Measurements from ENCODE around the gene UBASH3B. TPM values are rescaled to one million over a fixed set of nuclear protein-coding genes. Genes with fewer than 3 reads are reported as not detected.

Gene UBASH3B
- total RNA-seq, 1 donor, result 23.2 TPM

DNA sequence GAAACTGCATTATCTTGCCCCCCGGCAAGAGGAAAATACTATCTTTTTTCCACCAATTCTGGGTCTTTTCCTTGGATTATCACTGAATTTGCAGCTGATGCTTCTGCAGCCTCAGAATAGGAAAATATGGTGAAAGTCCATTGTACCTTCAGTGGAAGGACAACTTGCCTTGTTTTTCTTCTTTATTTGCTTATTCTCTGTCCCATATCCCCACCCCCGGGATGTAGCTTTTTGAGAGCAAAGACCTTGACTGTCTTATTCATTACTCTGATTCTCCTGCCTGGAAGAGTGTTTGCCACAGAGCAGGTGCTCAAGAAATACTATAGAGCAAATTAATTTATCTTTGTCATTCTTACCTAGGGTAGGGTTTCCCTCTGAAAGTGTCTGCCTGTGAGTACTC lies 29.5 kb downstream of the UBASH3B start:
- TF ChIP-seq, protein P1, sequence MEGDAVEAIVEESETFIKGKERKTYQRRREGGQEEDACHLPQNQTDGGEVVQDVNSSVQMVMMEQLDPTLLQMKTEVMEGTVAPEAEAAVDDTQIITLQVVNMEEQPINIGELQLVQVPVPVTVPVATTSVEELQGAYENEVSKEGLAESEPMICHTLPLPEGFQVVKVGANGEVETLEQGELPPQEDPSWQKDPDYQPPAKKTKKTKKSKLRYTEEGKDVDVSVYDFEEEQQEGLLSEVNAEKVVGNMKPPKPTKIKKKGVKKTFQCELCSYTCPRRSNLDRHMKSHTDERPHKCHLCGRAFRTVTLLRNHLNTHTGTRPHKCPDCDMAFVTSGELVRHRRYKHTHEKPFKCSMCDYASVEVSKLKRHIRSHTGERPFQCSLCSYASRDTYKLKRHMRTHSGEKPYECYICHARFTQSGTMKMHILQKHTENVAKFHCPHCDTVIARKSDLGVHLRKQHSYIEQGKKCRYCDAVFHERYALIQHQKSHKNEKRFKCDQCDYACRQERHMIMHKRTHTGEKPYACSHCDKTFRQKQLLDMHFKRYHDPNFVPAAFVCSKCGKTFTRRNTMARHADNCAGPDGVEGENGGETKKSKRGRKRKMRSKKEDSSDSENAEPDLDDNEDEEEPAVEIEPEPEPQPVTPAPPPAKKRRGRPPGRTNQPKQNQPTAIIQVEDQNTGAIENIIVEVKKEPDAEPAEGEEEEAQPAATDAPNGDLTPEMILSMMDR (IDR thresholded peaks at IDR 0.05; ENCODE audit: insufficient read depth, low read length), result no peak
- no peak overlapping the region for H3K4me3 ChIP-seq (ENCODE audit: low read depth, low read length)
- DNase-seq (ENCODE audit: low read depth), result no peak

DNA sequence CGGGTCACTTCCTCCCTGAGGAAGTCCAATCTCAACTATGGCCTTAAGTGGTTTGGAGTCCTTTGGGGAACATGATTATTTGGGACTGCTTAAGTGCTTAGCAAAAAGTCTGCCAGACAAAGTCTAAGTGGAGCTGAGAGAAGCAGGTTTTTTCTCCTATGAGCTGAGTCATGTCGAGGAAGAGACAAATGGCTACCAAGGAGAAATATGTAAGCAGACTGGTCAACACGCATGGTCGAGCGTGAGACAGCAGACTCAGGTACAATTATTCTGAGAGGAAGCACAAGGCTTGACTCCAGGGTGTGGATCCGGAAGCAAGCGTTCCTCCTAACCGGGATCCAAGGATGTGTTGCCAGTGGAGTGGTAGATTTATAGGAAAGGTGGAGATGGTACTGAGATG lies 30.6 kb downstream of the UBASH3B start:
- no peak overlapping the region for H3K4me3 ChIP-seq (ENCODE audit: low read depth, low read length)
- TF ChIP-seq, protein P1 (IDR thresholded peaks at IDR 0.05; ENCODE audit: insufficient read depth, low read length), result no peak
- DNase-seq (ENCODE audit: low read depth), result no peak

DNA sequence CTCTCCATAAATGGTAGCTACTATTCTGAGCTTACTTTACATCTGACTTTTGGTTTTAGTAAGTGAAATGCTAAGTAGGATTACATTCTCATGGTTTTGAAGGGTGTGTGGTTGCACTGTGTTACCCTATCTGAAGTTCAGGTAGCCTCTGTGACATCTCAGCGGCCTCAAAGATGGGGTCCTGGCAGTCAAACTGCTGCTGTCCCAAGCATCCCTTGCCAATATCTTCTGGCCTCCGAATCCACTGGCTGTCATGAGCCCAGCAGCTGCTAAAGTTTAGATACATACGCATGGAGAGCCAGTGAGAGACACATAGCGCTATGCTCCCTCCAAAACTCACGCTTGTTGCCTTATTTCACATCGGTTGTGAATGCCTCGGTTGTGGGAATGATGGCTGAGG lies 34.9 kb downstream of the UBASH3B start:
- no peak overlapping the region for H3K4me3 ChIP-seq (ENCODE audit: low read depth, low read length)
- no peak for DNase-seq (ENCODE audit: low read depth)
- TF ChIP-seq, protein P1 (IDR thresholded peaks at IDR 0.05; ENCODE audit: insufficient read depth, low read length), result no peak

GRCh38 chr11:122690801-122691548 lies 35.5 kb downstream of the UBASH3B start:
- peak; percentile 74 for DNase-seq (ENCODE audit: low read depth)
- TF ChIP-seq, protein P1 (IDR thresholded peaks at IDR 0.05; ENCODE audit: insufficient read depth, low read length), result no peak

GRCh38 chr11:122691549-122692150 lies 36.1 kb downstream of the UBASH3B start:
- peak; percentile 37 for DNase-seq (ENCODE audit: low read depth)
- TF ChIP-seq, protein P1 (IDR thresholded peaks at IDR 0.05; ENCODE audit: insufficient read depth, low read length), result no peak

More at GRCh38 chr11:122690801-122691548, 35.5 kb downstream of the UBASH3B start:
- H3K4me3 ChIP-seq (ENCODE audit: low read depth, low read length), result peak overlapping the region; percentile 41

GRCh38 chr11:122692444-122692843 lies 36.9 kb downstream of the UBASH3B start:
- DNase-seq (ENCODE audit: low read depth), result no peak
- TF ChIP-seq, protein P1 (IDR thresholded peaks at IDR 0.05; ENCODE audit: insufficient read depth, low read length), result no peak
- no peak overlapping the region for H3K4me3 ChIP-seq (ENCODE audit: low read depth, low read length)

More at GRCh38 chr11:122691549-122692150, 36.1 kb downstream of the UBASH3B start:
- no peak overlapping the region for H3K4me3 ChIP-seq (ENCODE audit: low read depth, low read length)
